ENCODE results near the gene SEPTIN10.

DNA sequence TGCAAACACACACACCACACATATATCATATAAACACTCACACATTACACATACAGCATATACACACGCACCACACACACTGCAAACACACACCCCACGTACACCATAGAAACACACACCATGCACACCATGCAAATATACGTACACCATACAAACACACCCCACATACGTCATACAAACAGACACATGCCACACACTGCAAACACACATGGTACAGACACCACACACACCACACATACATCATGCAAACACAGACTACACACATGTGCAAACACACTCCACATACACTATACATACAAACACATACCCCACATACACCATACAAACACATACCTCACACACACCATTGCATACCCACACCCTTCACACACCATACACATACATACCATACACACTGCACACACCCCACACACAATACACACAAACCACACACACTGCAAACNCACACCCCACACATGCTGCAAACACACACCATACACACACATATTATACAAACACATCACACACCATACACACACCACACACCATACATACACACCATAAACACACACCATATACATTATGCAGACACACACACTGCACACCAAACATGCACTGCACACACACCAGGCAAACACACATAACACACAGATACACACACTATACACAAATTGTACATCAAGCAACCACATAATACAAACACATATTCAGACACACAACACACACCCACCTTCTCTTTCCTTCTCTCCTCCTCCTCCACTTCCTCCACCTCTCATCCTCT lies 120.4 kb downstream of the SEPTIN10 start:
- TF ChIP-seq, protein P1, sequence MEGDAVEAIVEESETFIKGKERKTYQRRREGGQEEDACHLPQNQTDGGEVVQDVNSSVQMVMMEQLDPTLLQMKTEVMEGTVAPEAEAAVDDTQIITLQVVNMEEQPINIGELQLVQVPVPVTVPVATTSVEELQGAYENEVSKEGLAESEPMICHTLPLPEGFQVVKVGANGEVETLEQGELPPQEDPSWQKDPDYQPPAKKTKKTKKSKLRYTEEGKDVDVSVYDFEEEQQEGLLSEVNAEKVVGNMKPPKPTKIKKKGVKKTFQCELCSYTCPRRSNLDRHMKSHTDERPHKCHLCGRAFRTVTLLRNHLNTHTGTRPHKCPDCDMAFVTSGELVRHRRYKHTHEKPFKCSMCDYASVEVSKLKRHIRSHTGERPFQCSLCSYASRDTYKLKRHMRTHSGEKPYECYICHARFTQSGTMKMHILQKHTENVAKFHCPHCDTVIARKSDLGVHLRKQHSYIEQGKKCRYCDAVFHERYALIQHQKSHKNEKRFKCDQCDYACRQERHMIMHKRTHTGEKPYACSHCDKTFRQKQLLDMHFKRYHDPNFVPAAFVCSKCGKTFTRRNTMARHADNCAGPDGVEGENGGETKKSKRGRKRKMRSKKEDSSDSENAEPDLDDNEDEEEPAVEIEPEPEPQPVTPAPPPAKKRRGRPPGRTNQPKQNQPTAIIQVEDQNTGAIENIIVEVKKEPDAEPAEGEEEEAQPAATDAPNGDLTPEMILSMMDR (IDR thresholded peaks at IDR 0.05 in 2 of 3, conservative IDR thresholded peaks at IDR 0.05 in 1 of 3; ENCODE audit: borderline replicate concordance in 1 of 3, insufficient read depth in 1 of 3, low read depth in 2 of 3, low read length in 2 of 3), result no peak
- TF ChIP-seq, protein P2, sequence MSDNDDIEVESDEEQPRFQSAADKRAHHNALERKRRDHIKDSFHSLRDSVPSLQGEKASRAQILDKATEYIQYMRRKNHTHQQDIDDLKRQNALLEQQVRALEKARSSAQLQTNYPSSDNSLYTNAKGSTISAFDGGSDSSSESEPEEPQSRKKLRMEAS (IDR thresholded peaks at IDR 0.05), result no peak
- no peak for TF ChIP-seq POLR2A (IDR thresholded peaks at IDR 0.05; ENCODE audit: borderline replicate concordance, extremely low read depth, insufficient read depth, insufficient read length)
- no peak for TF ChIP-seq EZH2 (IDR thresholded peaks at IDR 0.05)
- no peak for TF ChIP-seq EZH2phosphoT487 (IDR thresholded peaks at IDR 0.05; ENCODE audit: borderline replicate concordance)
- no peak for TF ChIP-seq ZNF274 (IDR thresholded peaks at IDR 0.05; ENCODE audit: low read depth, low read length)
- no peak for TF ChIP-seq RAD21 (IDR thresholded peaks at IDR 0.05; ENCODE audit: low read depth)
- no peak for TF ChIP-seq YY1 (IDR thresholded peaks at IDR 0.05; ENCODE audit: extremely low read depth, insufficient replicate concordance, low read depth, low read length)
- TF ChIP-seq, protein P3, sequence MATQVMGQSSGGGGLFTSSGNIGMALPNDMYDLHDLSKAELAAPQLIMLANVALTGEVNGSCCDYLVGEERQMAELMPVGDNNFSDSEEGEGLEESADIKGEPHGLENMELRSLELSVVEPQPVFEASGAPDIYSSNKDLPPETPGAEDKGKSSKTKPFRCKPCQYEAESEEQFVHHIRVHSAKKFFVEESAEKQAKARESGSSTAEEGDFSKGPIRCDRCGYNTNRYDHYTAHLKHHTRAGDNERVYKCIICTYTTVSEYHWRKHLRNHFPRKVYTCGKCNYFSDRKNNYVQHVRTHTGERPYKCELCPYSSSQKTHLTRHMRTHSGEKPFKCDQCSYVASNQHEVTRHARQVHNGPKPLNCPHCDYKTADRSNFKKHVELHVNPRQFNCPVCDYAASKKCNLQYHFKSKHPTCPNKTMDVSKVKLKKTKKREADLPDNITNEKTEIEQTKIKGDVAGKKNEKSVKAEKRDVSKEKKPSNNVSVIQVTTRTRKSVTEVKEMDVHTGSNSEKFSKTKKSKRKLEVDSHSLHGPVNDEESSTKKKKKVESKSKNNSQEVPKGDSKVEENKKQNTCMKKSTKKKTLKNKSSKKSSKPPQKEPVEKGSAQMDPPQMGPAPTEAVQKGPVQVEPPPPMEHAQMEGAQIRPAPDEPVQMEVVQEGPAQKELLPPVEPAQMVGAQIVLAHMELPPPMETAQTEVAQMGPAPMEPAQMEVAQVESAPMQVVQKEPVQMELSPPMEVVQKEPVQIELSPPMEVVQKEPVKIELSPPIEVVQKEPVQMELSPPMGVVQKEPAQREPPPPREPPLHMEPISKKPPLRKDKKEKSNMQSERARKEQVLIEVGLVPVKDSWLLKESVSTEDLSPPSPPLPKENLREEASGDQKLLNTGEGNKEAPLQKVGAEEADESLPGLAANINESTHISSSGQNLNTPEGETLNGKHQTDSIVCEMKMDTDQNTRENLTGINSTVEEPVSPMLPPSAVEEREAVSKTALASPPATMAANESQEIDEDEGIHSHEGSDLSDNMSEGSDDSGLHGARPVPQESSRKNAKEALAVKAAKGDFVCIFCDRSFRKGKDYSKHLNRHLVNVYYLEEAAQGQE (IDR thresholded peaks at IDR 0.05; ENCODE audit: low read depth), result no peak
- no peak for TF ChIP-seq POLR2AphosphoS5 (IDR thresholded peaks at IDR 0.05; ENCODE audit: low read depth, low read length)
